GM12891 (cell line): ENCODE data around the gene CD86.
"Not testable (repeated sequence)": the region's sequence is repeated elsewhere in the genome, so short reads cannot be mapped to it uniquely, and the experiment has no call there.

ENCODE experiments used
- POLR2A ChIP-seq: IDR thresholded peaks from 2 replicates; pipeline ENCODE4 v1.6.1; 2011; ENCODE audit warnings: low read depth, low read length, control low read depth
- POLR2AphosphoS5 ChIP-seq: IDR thresholded peaks from 2 replicates; pipeline ENCODE4 v1.6.1; 2011; ENCODE audit warnings: low read depth, low read length, control low read depth
- SPI1 ChIP-seq: IDR thresholded peaks from 2 replicates; pipeline ENCODE4 v1.6.1; 2011; ENCODE audit warnings: low read depth, low read length, control low read depth
- TAF1 ChIP-seq: IDR thresholded peaks from 2 replicates; pipeline ENCODE4 v1.6.1; 2011; ENCODE audit warnings: low read depth, low read length, control low read depth

- TF ChIP-seq POLR2A, POLR2AphosphoS5, TAF1, SPI1: not testable (repeated sequence)
These were observed 7.4 kb upstream of the CD86 start for GRCh38 chr3:122047773-122048172.
